Thoracic aorta (tissue), 2 donors: ENCODE measurements around the gene RHOXF1. TPM values are rescaled to one million over a fixed set of nuclear protein-coding genes. Genes with fewer than 3 reads are reported as not detected.
"Not testable (repeated sequence)": the region's sequence is repeated elsewhere in the genome, so short reads cannot be mapped to it uniquely, and the experiment has no call there.

Experiments
- ATAC-seq: fragments of 150-250 bp; one replicate; pipeline ENCODE4 v1.8.0; 2017; ENCODE audit warnings: low read depth; ENCODE audit not compliant: insufficient number of reproducible peaks, low FRiP score
- DNase-seq: peaks from one replicate; pipeline ENCODE4 v3.0.0-alpha.2; 2020; ENCODE audit warnings: low spot score
- H3K27ac ChIP-seq, 2 donors: fragments of 200-600 bp; sonication (generic); 1 replicate in 1 of 2; 2 replicates in 1 of 2; pipeline ENCODE4 v1.5.1; 2016; ENCODE audit warnings: mild to moderate bottlenecking in 2 of 2, moderate library complexity in 2 of 2
- H3K27me3 ChIP-seq: fragments of 200-600 bp; sonication (generic); replicated peaks from 2 replicates; pipeline ENCODE4 v1.6.0; 2016; ENCODE audit warnings: mild to moderate bottlenecking; ENCODE audit not compliant: insufficient read depth
- H3K36me3 ChIP-seq: fragments of 200-600 bp; sonication (generic); one replicate; pipeline ENCODE4 v1.5.1; 2016
- H3K4me1 ChIP-seq, 2 donors: fragments of 200-600 bp; sonication (generic); 1 replicate in 1 of 2; 2 replicates in 1 of 2; pipeline versions ENCODE4 v1.5.1 to v1.6.0; 2016; ENCODE audit warnings: low read depth in 2 of 2, mild to moderate bottlenecking in 1 of 2; ENCODE audit not compliant: control insufficient read depth in 1 of 2
- H3K4me3 ChIP-seq: fragments of 200-600 bp; sonication (generic); 2 replicates; pipeline ENCODE4 v1.5.1; 2016; ENCODE audit warnings: mild to moderate bottlenecking
- H3K9me3 ChIP-seq: fragments of 200-600 bp; sonication (generic); 2 replicates; pipeline ENCODE4 v1.5.1; 2016
- CTCF ChIP-seq: fragments of 200-600 bp; sonication (generic); IDR thresholded peaks from one replicate; pipeline ENCODE4 v1.5.1; 2019; ENCODE audit warnings: antibody characterized with exemption
- total RNA-seq, 2 donors: library from RNA; depleted of rRNA; stranded (reverse); fragments of >200 nt; gene quantifications; one replicate each; pipeline versions ENCODE4 v1.1.0 to v1.2.3, GENCODE V29; 2016

RHOXF1 gene
- total RNA-seq, 2 donors from 2014 or later: not detected

DNA sequence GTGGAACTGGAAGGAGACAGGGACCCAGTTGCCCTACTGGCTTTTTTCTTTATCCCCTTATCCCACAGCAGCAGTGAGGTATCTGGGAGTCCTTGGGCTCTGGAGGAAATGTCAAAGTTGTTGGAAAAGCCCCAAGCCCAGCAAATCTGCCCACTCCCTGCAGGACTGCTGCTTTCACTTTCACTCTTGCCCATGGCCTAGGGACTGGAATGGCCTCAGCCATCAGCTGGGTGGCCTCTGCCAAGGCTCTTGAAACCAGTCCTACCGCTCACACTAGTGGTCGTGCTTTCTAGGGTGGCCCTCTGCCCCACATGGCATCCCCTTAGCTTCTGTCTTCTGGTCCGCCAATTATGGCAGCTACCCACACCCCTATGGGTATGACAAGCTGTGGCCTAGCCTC is 9.7 kb upstream of the RHOXF1 start:
- Histone ChIP-seq H3K4me3 (no peak overlapping the region), H3K27ac (no peak overlapping the region), H3K4me1 (no peaks in the 10 kb centered on the region), H3K27me3 (no peaks in the 10 kb centered on the region), H3K36me3 (no peaks in the 10 kb centered on the region), H3K9me3 (no peaks in the 10 kb centered on the region)
- no peak for TF ChIP-seq CTCF
- no peak for DNase-seq
- ATAC-seq: no peak

GRCh38 chrX:120120223-120120622 is 4.5 kb upstream of the RHOXF1 start:
- ATAC-seq (no peak), DNase-seq (no peak)
- no peaks in the 10 kb centered on the region for H3K36me3 ChIP-seq
- no peaks in the 10 kb centered on the region for H3K27me3 ChIP-seq
- no peaks in the 10 kb centered on the region for H3K9me3 ChIP-seq
- no peak overlapping the region for H3K27ac ChIP-seq
- no peak for TF ChIP-seq CTCF
- no peak overlapping the region for H3K4me3 ChIP-seq
- no peaks in the 10 kb centered on the region for H3K4me1 ChIP-seq

GRCh38 chrX:120111611-120112010 is 4.1 kb downstream of the RHOXF1 start:
- no peaks in the 10 kb centered on the region for H3K9me3 ChIP-seq
- no peak for ATAC-seq
- no peak for TF ChIP-seq CTCF
- H3K36me3 ChIP-seq: no peaks in the 10 kb centered on the region
- no peaks in the 10 kb centered on the region for H3K4me1 ChIP-seq
- no peaks in the 10 kb centered on the region for H3K27me3 ChIP-seq
- H3K27ac ChIP-seq: no peak overlapping the region
- DNase-seq: no peak
- H3K4me3 ChIP-seq: no peak overlapping the region

GRCh38 chrX:120109378-120109777 is 6.3 kb downstream of the RHOXF1 start:
- Histone ChIP-seq H3K36me3 (no peaks in the 10 kb centered on the region), H3K27me3 (no peaks in the 10 kb centered on the region), H3K27ac (no peak overlapping the region), H3K4me3 (no peak overlapping the region), H3K9me3 (no peaks in the 10 kb centered on the region), H3K4me1 (no peaks in the 10 kb centered on the region)
- no peak for TF ChIP-seq CTCF
- ATAC-seq: no peak
- no peak for DNase-seq

- not testable (repeated sequence) for H3K4me3 ChIP-seq, H3K36me3 ChIP-seq, H3K9me3 ChIP-seq, H3K27ac ChIP-seq, H3K27me3 ChIP-seq, DNase-seq, ATAC-seq, H3K4me1 ChIP-seq
Measured at GRCh38 chrX:120104707-120105106, 11.0 kb downstream of the RHOXF1 start.

DNA sequence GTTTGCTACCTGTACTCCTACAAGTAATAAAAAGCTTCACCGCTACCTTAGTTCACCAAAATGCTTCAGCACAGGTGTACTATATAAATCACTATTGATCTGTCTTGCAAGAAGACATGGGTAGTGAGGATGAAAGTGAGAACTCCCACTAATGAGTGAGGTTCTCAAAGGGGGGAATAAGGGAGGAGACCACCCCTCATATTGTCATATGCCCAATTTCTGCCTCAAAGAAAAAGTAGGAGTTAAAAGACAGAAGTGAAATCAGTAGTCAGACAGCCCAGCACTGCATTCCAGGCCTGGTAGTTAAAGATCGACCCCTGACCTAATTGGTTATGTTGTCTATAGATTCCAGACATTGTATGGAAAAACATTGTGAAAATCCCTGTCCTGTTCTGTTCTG is 14.7 kb downstream of the RHOXF1 start:
- not testable (repeated sequence) for H3K27ac ChIP-seq, H3K36me3 ChIP-seq, DNase-seq, ATAC-seq, H3K27me3 ChIP-seq, H3K4me1 ChIP-seq, H3K9me3 ChIP-seq, H3K4me3 ChIP-seq
